K562 (cell line): ENCODE data around the gene CELA3A. TPM values are rescaled to one million over a fixed set of nuclear protein-coding genes. Genes with fewer than 3 reads are reported as not detected.

ENCODE experiments used
- ERF ChIP-seq: fragments of 450-650 bp; formaldehyde crosslinking; IDR thresholded peaks from 2 replicates; pipeline ENCODE4 v1.4.0; 2020; ENCODE audit warnings: mild to moderate bottlenecking, mixed read lengths
- GATAD2A ChIP-seq: fragments of 450-650 bp; IDR thresholded peaks from 2 replicates; pipeline ENCODE4 v1.6.1; 2017
- HDAC3 ChIP-seq: fragments of 450-650 bp; IDR thresholded peaks from 2 replicates; pipeline ENCODE4 v1.6.1; 2018; ENCODE audit warnings: borderline replicate concordance, mild to moderate bottlenecking, moderate library complexity; ENCODE audit not compliant: partially characterized antibody
- LCOR ChIP-seq: sonication (generic); formaldehyde crosslinking; IDR thresholded peaks from 2 replicates; pipeline ENCODE4 v1.8.0; 2022; ENCODE audit warnings: mild to moderate bottlenecking, missing genetic modification reagents
- MED1 ChIP-seq: sonication (generic); formaldehyde crosslinking; IDR thresholded peaks from 2 replicates; pipeline ENCODE4 v1.8.1; 2023; ENCODE audit warnings: missing genetic modification reagents, borderline replicate concordance
- NCOA4 ChIP-seq: fragments of 450-650 bp; IDR thresholded peaks from 2 replicates; pipeline ENCODE4 v1.6.1; 2018; ENCODE audit warnings: mild to moderate bottlenecking; ENCODE audit not compliant: partially characterized antibody
- RBM17 ChIP-seq: fragments of 200-400 bp; formaldehyde crosslinking; IDR thresholded peaks from 2 replicates; pipeline ENCODE4 v1.6.1; 2017; ENCODE audit warnings: low read depth, mild to moderate bottlenecking, low read length, borderline replicate concordance
- ZC3H11A ChIP-seq: IDR thresholded peaks from 2 replicates; pipeline ENCODE4 v1.6.1; 2012; ENCODE audit warnings: low read depth, low read length, improper control_type of control experiment
- ZFX ChIP-seq: sonication (generic); formaldehyde crosslinking; IDR thresholded peaks from 2 replicates; pipeline ENCODE4 v1.8.0; 2022; ENCODE audit warnings: mild to moderate bottlenecking, missing genetic modification reagents, moderate library complexity
- ZNF644 ChIP-seq: fragments of 200-800 bp; sonication (Bioruptor generic); IDR thresholded peaks from 2 replicates; pipeline ENCODE4 v1.6.1; 2016; ENCODE audit warnings: low read depth, missing genetic modification characterization, missing compliant biosample characterization
- polyA plus RNA-seq, 8 experiments: library from polyadenylated mRNA; depleted of rRNA in 4 of 8; stranded (reverse) in 5 of 8; unstranded in 3 of 8; fragments of >200 nt; fragmentation: Nextera tagmentation in 2 of 8; fragmentation: Illumina TruSeq in 1 of 8; extraction: Ambion mirVana in 2 of 8; extraction: Trizol in 1 of 8; gene quantifications; 2 replicates each; pipeline versions ENCODE4 v1.2.1 to v1.2.3, GENCODE V29; 2011 to 2014; ENCODE audit warnings: inconsistent platforms in 1 of 8, missing spikeins in 1 of 8
- total RNA-seq, 7 experiments: library from RNA; depleted of rRNA in 6 of 7; stranded (reverse); fragments of >200 nt in 6 of 7; fragmentation: Illumina TruSeq in 2 of 7; extraction: Trizol in 2 of 7; gene quantifications; 2 replicates each; pipeline versions ENCODE4 v1.2.1 to v1.2.3, GENCODE V29; 2011 to 2021; ENCODE audit warnings: low replicate concordance in 1 of 7
- TF ChIP-seq, protein P1 (sequence below): sonication (generic); formaldehyde crosslinking; IDR thresholded peaks from 2 replicates; pipeline ENCODE4 v1.4.0; 2020; ENCODE audit warnings: mild to moderate bottlenecking, missing genetic modification reagents
- TF ChIP-seq, protein P2 (sequence below): fragments of 250-450 bp; sonication (Bioruptor Pico); IDR thresholded peaks from 2 replicates; pipeline ENCODE4 v1.4.0; 2020
- TF ChIP-seq, protein P3 (sequence below): sonication (generic); formaldehyde crosslinking; IDR thresholded peaks from 2 replicates; pipeline ENCODE4 v1.5.0; 2020; ENCODE audit warnings: missing genetic modification reagents

The CELA3A gene
- total and polyA plus RNA-seq, 9 of the 15 experiments (the other 6 are each of a cell fraction or from before 2014, with no cell fraction given) = 5.4 TPM; not detected in 8

DNA sequence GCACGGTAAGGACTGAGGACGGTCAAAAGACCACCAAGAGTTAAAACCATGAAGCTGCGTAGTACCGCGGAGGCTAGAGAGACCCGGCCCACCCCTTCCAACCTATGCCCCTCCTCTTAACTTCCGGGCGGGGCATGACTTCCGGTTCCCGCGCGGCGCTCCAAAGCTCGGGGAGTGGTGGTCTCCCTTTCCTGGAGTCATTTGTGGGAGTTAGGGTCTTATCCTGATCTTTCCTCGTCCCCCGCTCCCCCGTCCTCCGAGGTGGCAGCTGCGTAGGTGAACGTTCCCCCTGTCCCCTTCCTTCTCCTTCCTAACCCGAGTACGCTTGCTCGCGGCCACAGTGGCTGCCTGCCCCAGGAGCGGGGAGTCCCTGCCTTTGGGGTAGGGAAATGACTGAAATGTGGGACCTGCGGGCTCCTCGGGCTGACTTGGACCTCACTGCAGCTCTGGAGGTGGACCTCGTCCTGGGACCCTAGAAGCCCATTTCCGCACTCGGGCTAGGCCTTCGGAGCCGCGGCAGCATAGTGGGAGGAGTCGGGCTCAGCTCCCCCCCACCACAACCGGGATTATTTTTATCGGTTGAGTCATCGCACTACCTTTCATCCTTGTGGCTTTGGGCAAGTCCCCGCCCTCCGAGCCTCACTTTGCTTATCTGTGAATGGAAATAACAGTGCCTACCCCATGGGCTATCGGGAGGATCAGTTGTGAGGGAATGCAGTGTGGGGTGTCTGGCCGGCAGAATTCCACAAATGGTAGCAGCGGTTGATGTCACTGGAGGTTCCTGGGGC, 24.1 kb downstream of the CELA3A start (continued):
- TF ChIP-seq, protein P1, sequence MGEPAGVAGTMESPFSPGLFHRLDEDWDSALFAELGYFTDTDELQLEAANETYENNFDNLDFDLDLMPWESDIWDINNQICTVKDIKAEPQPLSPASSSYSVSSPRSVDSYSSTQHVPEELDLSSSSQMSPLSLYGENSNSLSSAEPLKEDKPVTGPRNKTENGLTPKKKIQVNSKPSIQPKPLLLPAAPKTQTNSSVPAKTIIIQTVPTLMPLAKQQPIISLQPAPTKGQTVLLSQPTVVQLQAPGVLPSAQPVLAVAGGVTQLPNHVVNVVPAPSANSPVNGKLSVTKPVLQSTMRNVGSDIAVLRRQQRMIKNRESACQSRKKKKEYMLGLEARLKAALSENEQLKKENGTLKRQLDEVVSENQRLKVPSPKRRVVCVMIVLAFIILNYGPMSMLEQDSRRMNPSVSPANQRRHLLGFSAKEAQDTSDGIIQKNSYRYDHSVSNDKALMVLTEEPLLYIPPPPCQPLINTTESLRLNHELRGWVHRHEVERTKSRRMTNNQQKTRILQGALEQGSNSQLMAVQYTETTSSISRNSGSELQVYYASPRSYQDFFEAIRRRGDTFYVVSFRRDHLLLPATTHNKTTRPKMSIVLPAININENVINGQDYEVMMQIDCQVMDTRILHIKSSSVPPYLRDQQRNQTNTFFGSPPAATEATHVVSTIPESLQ (CRISPR knock-in tag) = peak; percentile 94
- TF ChIP-seq ZFX = peak; percentile 100
- peak; percentile 35; the same call in 1 of the 2 replicates for TF ChIP-seq LCOR
- TF ChIP-seq, protein P2, sequence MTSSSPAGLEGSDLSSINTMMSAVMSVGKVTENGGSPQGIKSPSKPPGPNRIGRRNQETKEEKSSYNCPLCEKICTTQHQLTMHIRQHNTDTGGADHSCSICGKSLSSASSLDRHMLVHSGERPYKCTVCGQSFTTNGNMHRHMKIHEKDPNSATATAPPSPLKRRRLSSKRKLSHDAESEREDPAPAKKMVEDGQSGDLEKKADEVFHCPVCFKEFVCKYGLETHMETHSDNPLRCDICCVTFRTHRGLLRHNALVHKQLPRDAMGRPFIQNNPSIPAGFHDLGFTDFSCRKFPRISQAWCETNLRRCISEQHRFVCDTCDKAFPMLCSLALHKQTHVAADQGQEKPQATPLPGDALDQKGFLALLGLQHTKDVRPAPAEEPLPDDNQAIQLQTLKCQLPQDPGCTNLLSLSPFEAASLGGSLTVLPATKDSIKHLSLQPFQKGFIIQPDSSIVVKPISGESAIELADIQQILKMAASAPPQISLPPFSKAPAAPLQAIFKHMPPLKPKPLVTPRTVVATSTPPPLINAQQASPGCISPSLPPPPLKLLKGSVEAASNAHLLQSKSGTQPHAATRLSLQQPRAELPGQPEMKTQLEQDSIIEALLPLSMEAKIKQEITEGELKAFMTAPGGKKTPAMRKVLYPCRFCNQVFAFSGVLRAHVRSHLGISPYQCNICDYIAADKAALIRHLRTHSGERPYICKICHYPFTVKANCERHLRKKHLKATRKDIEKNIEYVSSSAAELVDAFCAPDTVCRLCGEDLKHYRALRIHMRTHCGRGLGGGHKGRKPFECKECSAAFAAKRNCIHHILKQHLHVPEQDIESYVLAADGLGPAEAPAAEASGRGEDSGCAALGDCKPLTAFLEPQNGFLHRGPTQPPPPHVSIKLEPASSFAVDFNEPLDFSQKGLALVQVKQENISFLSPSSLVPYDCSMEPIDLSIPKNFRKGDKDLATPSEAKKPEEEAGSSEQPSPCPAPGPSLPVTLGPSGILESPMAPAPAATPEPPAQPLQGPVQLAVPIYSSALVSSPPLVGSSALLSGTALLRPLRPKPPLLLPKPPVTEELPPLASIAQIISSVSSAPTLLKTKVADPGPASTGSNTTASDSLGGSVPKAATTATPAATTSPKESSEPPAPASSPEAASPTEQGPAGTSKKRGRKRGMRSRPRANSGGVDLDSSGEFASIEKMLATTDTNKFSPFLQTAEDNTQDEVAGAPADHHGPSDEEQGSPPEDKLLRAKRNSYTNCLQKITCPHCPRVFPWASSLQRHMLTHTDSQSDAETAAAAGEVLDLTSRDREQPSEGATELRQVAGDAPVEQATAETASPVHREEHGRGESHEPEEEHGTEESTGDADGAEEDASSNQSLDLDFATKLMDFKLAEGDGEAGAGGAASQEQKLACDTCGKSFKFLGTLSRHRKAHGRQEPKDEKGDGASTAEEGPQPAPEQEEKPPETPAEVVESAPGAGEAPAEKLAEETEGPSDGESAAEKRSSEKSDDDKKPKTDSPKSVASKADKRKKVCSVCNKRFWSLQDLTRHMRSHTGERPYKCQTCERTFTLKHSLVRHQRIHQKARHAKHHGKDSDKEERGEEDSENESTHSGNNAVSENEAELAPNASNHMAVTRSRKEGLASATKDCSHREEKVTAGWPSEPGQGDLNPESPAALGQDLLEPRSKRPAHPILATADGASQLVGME (CRISPR knock-in tag) = no peak
- peak; percentile 60; the same call in 1 of the 2 replicates for TF ChIP-seq ZC3H11A
- TF ChIP-seq ERF = 0 out of 2 replicates have a peak, but pooled peaks have one; percentile 37
- TF ChIP-seq NCOA4 = peak; percentile 61
- TF ChIP-seq RBM17 = no peak
- TF ChIP-seq GATAD2A = 0 out of 2 replicates have a peak, but pooled peaks have one; percentile 68
- peak; percentile 31; the same call in 1 of the 2 replicates for TF ChIP-seq ZNF644 (tag)
- peak; percentile 41 for TF ChIP-seq HDAC3
- TF ChIP-seq, protein P3, sequence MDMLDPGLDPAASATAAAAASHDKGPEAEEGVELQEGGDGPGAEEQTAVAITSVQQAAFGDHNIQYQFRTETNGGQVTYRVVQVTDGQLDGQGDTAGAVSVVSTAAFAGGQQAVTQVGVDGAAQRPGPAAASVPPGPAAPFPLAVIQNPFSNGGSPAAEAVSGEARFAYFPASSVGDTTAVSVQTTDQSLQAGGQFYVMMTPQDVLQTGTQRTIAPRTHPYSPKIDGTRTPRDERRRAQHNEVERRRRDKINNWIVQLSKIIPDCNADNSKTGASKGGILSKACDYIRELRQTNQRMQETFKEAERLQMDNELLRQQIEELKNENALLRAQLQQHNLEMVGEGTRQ (CRISPR knock-in tag) = no peak
- TF ChIP-seq MED1 (CRISPR knock-in tag) = no peak
